ENCODE results near the gene FADS6. TPM values are rescaled to one million over a fixed set of nuclear protein-coding genes. Genes with fewer than 3 reads are reported as not detected.

Gene FADS6
- total and polyA plus RNA-seq, 10 of the 15 experiments (the other 5 are each of a cell fraction or from before 2014, with no cell fraction given) = not detected

GRCh38 chr17:74870512-74870911 lies 22.9 kb downstream of the FADS6 start:
- ChIA-PET SMC1A (ENCODE audit: uncharacterized antibody, unreplicated experiment) (interaction anchor here (1.1 kb wide), 1 partner anchor 90 kb away, joined by 3 read pairs; no protein-coding TSS in a partner anchor), POLR2A (interaction anchor here (0.6 to 1.5 kb wide), 3 partner anchors 124 to 606 kb away, joined by 3 read pairs; no protein-coding TSS in a partner anchor), RAD21 (ENCODE audit: unreplicated experiment) (interaction anchor here (0.9 kb wide), 1 partner anchor 213 kb away, joined by 3 read pairs; no protein-coding TSS in a partner anchor), CTCF (interaction anchor here (0.8 to 1.4 kb wide), 5 partner anchors 8 to 134 kb away, joined by 3 to 8 read pairs (median 3); no protein-coding TSS in a partner anchor)
- WGBS (ENCODE audit: insufficient coverage, insufficient replicate concordance, low lambda C conversion rate, missing lambda C conversion rate) = 94% methylated on average over 2 of the region's 3 CpGs
- Histone ChIP-seq H3K4me2 (ENCODE audit: control insufficient read depth, insufficient read depth) (no peak overlapping the region), H3K4me3 (no peak overlapping the region), H3K27ac (ENCODE audit: control insufficient read depth, insufficient read depth) (no peak overlapping the region), H2AFZ (ENCODE audit: control insufficient read depth, low read depth, low read length) (no peak overlapping the region), H3K27me3 (replicated peaks in 1 of 2; ENCODE audit: control insufficient read depth in 2 of 2, insufficient read depth in 2 of 2, low read length in 1 of 2) (no peaks in the 10 kb centered on the region), H3K9me3 (replicated peaks; ENCODE audit: control insufficient read depth, insufficient read depth, low read length) (no peaks in the 10 kb centered on the region), H3K4me1 (ENCODE audit: control insufficient read depth, insufficient read depth, low read length) (peaks cover 17% of the 10 kb centered on the region), H3K79me2 (ENCODE audit: control insufficient read depth, insufficient read depth, low read length) (peaks cover 16% of the 10 kb centered on the region), H3K9ac (ENCODE audit: control insufficient read depth, insufficient read depth, low read length) (no peak overlapping the region), H4K20me1 (ENCODE audit: control insufficient read depth, insufficient read depth) (no peaks in the 10 kb centered on the region), H3K36me3 (ENCODE audit: control insufficient read depth in 2 of 2, insufficient read depth in 2 of 2, low read length in 1 of 2) (no peaks in the 10 kb centered on the region; a peak in 3 of 4 replicates)
- intact Hi-C loops (cut with micrococcal nuclease; ENCODE audit: unreplicated experiment) = no loop called here
- FAIRE-seq = no peak
- no TSS peak for BruUV-seq (replicated peaks)
- ATAC-seq = no peak
- in situ Hi-C loops (cut with MboI) = no loop called here
- DNase-seq (ENCODE audit: low read depth, low spot score) = no peak
- TF ChIP-seq POU2F2 (IDR thresholded peaks at IDR 0.05; ENCODE audit: borderline replicate concordance, low read depth, low read length) = no peak
- TF ChIP-seq SMAD5 (IDR thresholded peaks at IDR 0.05; ENCODE audit: low read depth) = no peak
- TF ChIP-seq ZNF687 (IDR thresholded peaks at IDR 0.05) = no peak
- TF ChIP-seq TBL1XR1 (IDR thresholded peaks at IDR 0.05; ENCODE audit: low read depth, low read length) = no peak
- TF ChIP-seq CHD1 (IDR thresholded peaks at IDR 0.05; ENCODE audit: low read depth, low read length) = no peak
- no peak for TF ChIP-seq ZBTB11 (CRISPR knock-in tag; IDR thresholded peaks at IDR 0.05)
- TF ChIP-seq ZNF207 (IDR thresholded peaks at IDR 0.05; ENCODE audit: borderline replicate concordance) = no peak
- TF ChIP-seq DPF2 (IDR thresholded peaks at IDR 0.05) = no peak
- TF ChIP-seq USF2 (IDR thresholded peaks at IDR 0.05; ENCODE audit: borderline replicate concordance, low read depth, low read length) = no peak
- TF ChIP-seq ZZZ3 (IDR thresholded peaks at IDR 0.05; ENCODE audit: control insufficient read depth, insufficient read length, low read depth) = no peak
- TF ChIP-seq ASH2L (IDR thresholded peaks at IDR 0.05; ENCODE audit: borderline replicate concordance, low read depth) = no peak
- no peak for TF ChIP-seq ATF2 (IDR thresholded peaks at IDR 0.05; ENCODE audit: low read length)
- TF ChIP-seq NBN (IDR thresholded peaks at IDR 0.05) = no peak
- no peak for TF ChIP-seq NRF1 (conservative IDR thresholded peaks at IDR 0.05; ENCODE audit: low read depth, low read length)
- no peak for TF ChIP-seq FOXK2 (IDR thresholded peaks at IDR 0.05)
- no peak for TF ChIP-seq TCF7 (IDR thresholded peaks at IDR 0.05; ENCODE audit: borderline replicate concordance)

Measured in GM12878 (cell line).